AG08395 (cell line): ENCODE measurements around the gene RHOT1.
"Not testable (repeated sequence)": the region's sequence is repeated elsewhere in the genome, so short reads cannot be mapped to it uniquely, and the experiment has no call there.

Source experiments
- DNase-seq: peaks from one replicate; pipeline ENCODE4 v3.0.0; 2012; ENCODE audit warnings: mixed read lengths, low spot score

The RHOT1 gene

DNA sequence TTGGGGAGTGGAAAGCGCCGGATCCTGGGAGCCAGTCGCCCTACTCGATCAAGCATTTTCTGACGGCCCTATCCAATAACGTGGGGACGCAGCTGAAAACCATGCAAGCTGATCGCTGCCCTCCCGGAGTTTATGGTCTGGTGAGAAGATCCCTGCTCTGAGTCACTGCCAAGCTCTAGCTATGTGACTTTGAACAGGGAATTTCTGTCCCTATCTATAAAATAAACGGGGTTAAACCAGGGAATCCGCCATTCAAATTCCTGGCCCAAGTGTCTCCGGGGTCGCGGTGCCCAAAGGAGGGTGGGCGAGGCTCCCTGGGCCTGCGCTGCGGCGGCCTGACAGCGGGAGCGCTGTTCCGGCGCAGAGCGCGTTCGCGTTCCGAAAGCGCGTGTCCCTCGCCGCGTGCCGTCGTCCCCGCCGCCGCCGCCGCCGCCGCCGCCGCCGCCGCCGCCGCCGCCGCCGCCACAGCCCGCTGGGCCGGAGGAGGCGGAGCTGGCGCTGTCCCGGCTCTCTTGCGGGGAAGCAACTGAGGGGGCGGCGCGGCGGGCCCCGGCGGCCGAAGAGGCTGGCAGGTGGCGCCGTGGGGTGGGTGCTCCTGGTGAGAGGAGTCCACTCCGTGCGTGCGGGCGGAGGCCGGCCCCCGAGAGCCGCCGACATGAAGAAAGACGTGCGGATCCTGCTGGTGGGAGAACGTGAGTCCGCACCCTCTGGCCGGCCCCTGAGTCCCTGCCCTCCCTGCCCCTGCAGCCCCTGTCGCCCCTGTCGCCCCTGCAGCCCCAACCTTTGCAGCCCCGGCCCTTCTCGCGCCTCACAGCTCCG lies at the start of gene RHOT1:
TSS of gene RHOT1 (plus strand) at position 465 of the 819 bp plus-strand sequence. CDS start at position 656, 191 bp downstream.
- peak; percentile 81 for DNase-seq

DNA sequence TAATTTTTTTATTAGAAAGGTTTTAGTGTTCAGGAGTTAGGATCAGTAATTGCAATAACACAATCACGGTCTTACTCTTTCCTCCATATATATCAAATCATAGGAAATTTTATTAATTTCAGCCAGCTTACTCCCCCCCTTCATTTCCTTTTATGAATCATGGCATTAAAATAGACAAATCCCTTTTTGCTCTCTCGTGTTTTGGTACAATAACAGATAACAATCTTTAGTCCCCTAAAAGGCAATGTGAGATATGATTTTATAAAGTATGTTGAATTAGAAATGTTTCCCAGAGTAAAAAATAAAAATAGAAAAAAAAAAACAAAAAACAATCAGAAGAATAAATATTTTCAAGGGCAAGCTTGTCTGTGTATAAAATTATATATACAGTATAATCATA lies 42.6 kb upstream of the RHOT1 start:
- DNase-seq: no peak

DNA sequence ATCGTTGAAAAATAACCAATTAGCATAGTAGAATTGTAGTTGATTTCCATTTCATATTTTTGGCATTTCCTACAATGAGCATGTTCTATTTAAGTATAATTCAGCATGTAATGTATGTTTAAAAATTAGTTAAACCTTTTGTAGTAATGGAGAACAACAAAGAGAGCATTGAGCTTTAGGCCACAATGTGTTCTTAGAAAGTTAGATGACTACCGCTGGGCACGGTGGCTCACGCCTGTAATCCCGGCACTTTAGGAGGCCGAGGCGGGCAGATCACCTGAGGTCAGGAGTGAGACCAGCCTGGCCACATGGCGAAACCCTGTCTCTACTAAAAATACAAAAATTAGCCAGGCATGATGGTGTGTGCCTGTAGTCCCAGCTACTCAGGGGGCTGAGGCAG lies 42.0 kb upstream of the RHOT1 start:
- not testable (repeated sequence) for DNase-seq

- DNase-seq: no peak
These were observed 41.2 kb upstream of the RHOT1 start for GRCh38 chr17:32100971-32101631.

GRCh38 chr17:32102172-32102571 lies 40.1 kb upstream of the RHOT1 start:
- no peak for DNase-seq

- no peak for DNase-seq
These were observed 39.6 kb upstream of the RHOT1 start for GRCh38 chr17:32102646-32103186.

DNA sequence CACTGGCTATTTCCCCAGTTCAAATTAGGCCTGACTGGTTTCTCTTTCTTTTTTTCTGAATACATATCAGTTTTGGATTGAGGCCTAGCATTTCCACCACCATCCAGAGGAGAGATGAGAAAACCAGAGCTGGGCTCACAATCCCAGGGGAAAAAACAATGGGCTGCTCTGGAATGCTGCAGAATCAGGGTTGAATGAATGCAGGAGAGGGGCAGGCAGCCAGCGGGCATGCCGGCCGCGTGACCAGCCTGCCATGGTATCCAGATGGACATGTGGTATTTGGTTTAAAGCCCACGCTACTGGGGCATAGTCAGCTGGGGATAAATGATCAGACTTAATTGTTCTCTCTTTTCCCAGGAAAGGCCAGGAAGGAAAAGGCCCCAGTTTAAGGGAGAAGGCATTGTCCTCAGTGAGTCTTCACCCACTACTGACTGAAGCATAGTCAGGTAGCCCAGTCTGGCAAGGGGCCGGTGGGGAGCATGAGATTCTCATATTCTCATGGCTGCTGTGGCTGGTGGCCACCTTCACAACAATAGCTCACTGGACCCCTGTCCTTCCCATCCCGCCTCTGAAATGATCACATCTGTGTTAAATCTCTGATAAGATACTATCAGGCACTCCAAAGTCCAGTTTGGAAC lies 38.7 kb upstream of the RHOT1 start:
- peak; percentile 59 for DNase-seq

DNA sequence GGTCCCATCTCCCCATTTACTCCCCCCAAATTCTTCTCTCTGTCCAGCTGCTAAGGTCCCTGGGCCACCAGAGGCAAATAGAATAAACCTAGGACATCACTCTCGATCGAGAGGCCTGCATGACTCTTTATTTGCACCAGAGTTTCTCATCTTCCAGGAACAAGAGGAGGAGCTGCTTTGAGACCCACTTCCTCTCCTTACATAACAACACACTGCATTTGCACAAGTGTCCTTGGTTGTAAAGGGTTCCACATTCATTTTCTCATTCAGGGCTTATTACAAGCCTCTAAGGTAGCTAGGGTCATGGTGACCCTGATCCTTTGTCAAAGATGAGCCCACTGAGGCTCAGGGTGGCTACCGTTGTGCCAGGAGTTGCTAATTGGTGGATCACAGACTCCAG lies 38.1 kb upstream of the RHOT1 start:
- DNase-seq: no peak

- not testable (repeated sequence) for DNase-seq
These were observed 35.8 kb upstream of the RHOT1 start for GRCh38 chr17:32106471-32106981.

DNA sequence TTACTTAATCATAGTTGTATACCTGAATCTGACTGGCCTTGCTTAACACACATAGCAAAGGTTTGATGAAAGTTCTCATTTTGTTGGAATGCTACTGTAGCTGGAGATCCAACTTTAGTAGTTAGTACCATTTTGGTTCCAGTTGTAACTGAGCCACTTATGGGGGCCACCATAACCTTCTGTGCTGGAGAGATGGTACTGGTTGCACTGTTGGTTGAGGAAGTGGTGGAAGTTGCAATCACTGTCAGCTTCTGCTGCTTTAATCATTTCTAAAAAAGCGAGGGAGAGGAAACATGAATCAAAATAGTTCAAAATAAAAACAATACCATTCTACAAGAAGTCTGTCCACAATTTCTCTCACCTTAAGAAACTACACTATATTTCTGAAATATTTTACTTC lies 35.1 kb upstream of the RHOT1 start:
- DNase-seq: not testable (repeated sequence)

GRCh38 chr17:32110596-32110995 lies 31.7 kb upstream of the RHOT1 start:
- DNase-seq: no peak

- no peak for DNase-seq
These were observed 31.0 kb upstream of the RHOT1 start for GRCh38 chr17:32111141-32111771.

DNA sequence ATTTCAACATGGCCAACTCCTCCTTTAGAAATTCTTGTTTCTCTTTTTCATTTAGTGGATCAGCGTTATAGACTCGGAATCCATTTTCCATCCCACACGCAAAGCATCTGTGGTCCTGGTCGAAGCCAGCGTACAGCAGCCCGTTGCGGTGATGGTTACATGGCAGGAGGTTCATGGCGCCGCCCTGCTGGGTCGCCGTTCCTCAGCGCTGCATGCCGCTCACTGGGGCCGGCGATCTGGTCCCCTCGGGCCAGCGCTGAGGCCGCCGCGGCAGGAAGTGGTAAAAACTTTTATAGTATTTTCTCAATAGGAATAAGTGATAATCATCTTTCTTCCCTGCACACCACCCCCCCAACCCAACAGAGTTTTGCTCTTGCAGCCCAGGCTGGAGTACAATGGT lies 29.9 kb upstream of the RHOT1 start:
- no peak for DNase-seq

DNA sequence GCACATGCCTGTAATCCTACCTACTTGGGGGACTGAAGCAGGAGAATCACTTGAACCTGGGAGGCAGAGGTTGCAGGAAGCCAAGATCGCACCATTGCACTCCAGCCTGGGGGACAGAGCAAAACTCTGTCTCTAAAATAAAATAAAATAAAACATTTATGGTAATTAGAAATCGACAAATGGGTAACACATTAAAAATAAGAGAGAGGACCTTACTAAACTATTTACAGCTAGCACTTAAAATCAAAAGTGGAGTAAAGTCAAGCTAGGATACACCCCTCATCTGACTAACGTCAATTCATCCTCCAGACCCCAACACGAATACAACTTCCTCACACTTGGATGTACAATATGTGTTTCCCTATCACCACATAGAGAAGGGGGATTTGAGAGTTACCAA lies 27.8 kb upstream of the RHOT1 start:
- DNase-seq: no peak

- DNase-seq: not testable (repeated sequence)
These were observed 26.8 kb upstream of the RHOT1 start for GRCh38 chr17:32115546-32115945.

DNA sequence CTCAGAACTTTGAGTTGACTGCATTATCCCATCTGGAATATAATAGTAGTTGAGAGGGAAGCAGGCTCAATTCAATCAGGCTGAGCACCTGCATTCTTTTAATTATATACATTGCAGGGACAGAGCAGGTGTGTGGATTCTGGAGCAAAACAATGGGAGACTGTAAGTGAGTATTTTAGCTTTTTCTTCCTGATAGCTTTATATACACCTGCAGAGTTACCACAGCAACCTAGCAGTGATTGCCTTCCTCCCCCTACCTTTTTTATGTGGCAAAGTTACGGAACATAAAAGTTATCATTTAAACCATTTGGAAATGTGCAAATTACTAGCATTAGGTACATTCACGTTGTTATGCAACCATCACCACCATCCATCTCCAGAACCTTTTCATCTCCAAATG lies 25.4 kb upstream of the RHOT1 start:
- no peak for DNase-seq

DNA sequence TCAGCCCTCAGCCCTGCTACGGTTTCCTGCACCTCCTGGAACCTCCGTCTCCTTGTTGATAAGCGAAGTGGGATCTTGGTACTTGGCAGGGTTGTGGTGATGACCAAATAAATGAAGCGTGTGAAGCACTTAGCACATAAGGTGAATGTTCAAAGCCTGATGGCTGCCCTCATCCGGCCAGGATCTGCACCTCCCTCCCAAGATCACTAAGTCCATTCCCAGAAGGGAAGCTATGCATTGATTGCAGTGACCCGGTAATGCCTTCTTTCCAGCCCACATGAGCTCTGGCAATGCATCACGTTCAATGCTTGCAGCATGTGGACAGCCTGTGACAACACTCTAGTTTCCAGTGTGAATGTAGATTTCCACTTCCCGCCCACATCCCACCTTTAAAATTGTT lies 24.9 kb upstream of the RHOT1 start:
- DNase-seq: no peak

- DNase-seq: not testable (repeated sequence)
These were observed 24.2 kb upstream of the RHOT1 start for GRCh38 chr17:32118088-32118487.

GRCh38 chr17:32118835-32119234 lies 23.5 kb upstream of the RHOT1 start:
- no peak for DNase-seq

DNA sequence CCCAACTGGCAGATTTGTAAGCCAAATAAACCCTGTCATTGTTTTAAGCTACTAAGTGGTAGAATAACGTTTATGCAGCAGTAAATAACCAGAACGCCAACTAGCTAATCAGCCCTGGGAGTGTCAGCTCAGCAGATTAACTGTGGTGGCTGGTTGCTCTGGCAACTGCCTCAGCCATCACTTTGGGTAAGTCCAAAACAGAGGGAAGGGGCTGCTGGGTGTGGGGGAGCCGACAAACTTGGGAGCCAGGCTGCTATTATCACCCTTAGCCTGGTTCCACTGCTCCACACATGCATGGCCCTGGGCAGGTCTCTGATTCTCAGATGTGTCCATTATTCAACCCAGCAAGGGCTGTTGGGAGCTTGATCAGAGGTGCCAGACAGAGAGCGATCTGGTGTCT lies 22.2 kb upstream of the RHOT1 start:
- no peak for DNase-seq

GRCh38 chr17:32120716-32121115 lies 21.6 kb upstream of the RHOT1 start:
- no peak for DNase-seq

DNA sequence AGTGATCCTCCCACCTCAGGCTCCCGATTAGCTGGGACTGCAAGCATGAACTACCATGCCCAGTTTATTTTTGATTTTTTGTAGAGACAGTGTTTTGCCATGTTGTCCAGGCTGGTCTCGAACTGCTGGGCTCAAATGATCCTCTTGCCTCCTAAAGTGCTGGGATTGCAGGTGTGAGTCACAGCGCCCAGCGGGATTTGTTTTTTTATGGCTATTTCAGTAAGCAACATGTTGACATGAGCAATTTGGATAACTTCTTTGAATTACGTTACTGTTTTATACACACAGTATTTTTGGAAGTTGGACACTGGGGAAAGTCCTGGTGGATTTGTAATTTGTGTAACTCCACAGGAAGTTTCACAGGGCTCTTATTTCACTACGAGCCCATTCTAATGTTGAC lies 18.5 kb upstream of the RHOT1 start:
- no peak for DNase-seq
